HepG2 (cell line): ENCODE results near the gene ATF6. TPM values are rescaled to one million over a fixed set of nuclear protein-coding genes. Genes with fewer than 3 reads are reported as not detected.

Experiments
- ATAC-seq: fragments of 200-7000 bp; cut with Tn5 transposase; 3 replicates; pipeline ENCODE4 v1.9.1; 2020; ENCODE audit warnings: mild to moderate bottlenecking, moderate library complexity
- BruUV-seq: library from RNA; stranded (reverse); fragments of 400-500 nt; replicated peaks from 2 replicates; lab custom pipeline; 2021; lab: Mats Ljungman, UMichigan
- CTCF ChIA-PET: fragments of 300-600 bp; formaldehyde crosslinking; extraction: SDS; loops from one replicate; lab custom pipeline; 2021; ENCODE audit warnings: low total read pairs, inconsistent platforms, low intra/inter-chr PET ratio; lab: Yijun Ruan, JAX
- POLR2A ChIA-PET: fragments of 350-600 bp; sonication (Branson Sonifier 250); formaldehyde crosslinking; loops from one replicate; lab custom pipeline; 2020; ENCODE audit warnings: antibody characterized with exemption, inconsistent platforms; lab: Yijun Ruan, JAX
- DNase-seq: peaks from one replicate; pipeline ENCODE4 v3.0.0-alpha.2; 2015; ENCODE audit warnings: low spot score
- FAIRE-seq: peaks from 3 replicates; lab custom pipeline; 2011; peaks lifted over from hg19 to GRCh38; lab: Jason Lieb, UNC
- H2AFZ ChIP-seq: one replicate; pipeline ENCODE4 v1.6.1; 2011; ENCODE audit warnings: low read length, inconsistent platforms
- H3K27ac ChIP-seq: fragments of 300-600 bp; 3 replicates; pipeline ENCODE4 v1.8.0; 2011; ENCODE audit warnings: mixed run types, mild to moderate bottlenecking, mixed read lengths, low read length, inconsistent platforms; ENCODE audit not compliant: insufficient read depth; ENCODE audit errors: extremely low read length
- H3K27me3 ChIP-seq, 2 experiments: fragments of 200-600 bp in 1 of 2; 2 replicates in 1 of 2; 3 replicates in 1 of 2; pipeline versions ENCODE4 v1.6.0 to v1.8.0; 2011; ENCODE audit warnings: low read length in 2 of 2, mild to moderate bottlenecking in 2 of 2, moderate library complexity in 2 of 2, inconsistent platforms in 1 of 2; ENCODE audit not compliant: insufficient read depth in 2 of 2, control insufficient read depth in 1 of 2
- H3K36me3 ChIP-seq, 2 experiments: fragments of 200-600 bp in 1 of 2; replicated peaks in 1 of 2; 2 replicates in 1 of 2; 3 replicates in 1 of 2; pipeline versions ENCODE4 v1.5.1 to v1.8.0; 2011; ENCODE audit warnings: low read length in 2 of 2, inconsistent platforms in 1 of 2; ENCODE audit not compliant: insufficient read depth in 2 of 2, control insufficient read depth in 1 of 2
- H3K4me1 ChIP-seq: 2 replicates; pipeline ENCODE4 v1.5.1; 2012; ENCODE audit warnings: low read length, inconsistent platforms; ENCODE audit not compliant: insufficient read depth
- H3K4me2 ChIP-seq: 2 replicates; pipeline ENCODE4 v1.6.0; 2011; ENCODE audit warnings: low read depth, low read length, inconsistent platforms
- H3K4me3 ChIP-seq, 3 experiments: fragments of 200-600 bp in 1 of 3; sonication (generic), shearing (Covaris generic) in 1 of 3; replicated peaks in 1 of 3; 2 replicates each; pipeline ENCODE4 v1.5.1; 2011 to 2016; ENCODE audit warnings: low read length in 3 of 3, inconsistent platforms in 2 of 3, low read depth in 2 of 3, mild to moderate bottlenecking in 2 of 3, control low read depth in 1 of 3, mixed read lengths in 1 of 3; ENCODE audit not compliant: insufficient read depth in 1 of 3
- H3K79me2 ChIP-seq: one replicate; pipeline ENCODE4 v1.6.1; 2011; ENCODE audit warnings: low read length, inconsistent platforms; ENCODE audit not compliant: insufficient read depth
- H3K9ac ChIP-seq: 2 replicates; pipeline ENCODE4 v1.6.0; 2011; ENCODE audit warnings: mild to moderate bottlenecking, low read depth, low read length, inconsistent platforms; ENCODE audit not compliant: insufficient read depth
- H3K9me3 ChIP-seq: 2 replicates; pipeline ENCODE4 v1.5.1; 2012; ENCODE audit warnings: mild to moderate bottlenecking, low read length
- H4K20me1 ChIP-seq: 2 replicates; pipeline ENCODE4 v1.6.0; 2011; ENCODE audit warnings: inconsistent platforms, mild to moderate bottlenecking, low read length, moderate library complexity; ENCODE audit not compliant: insufficient read depth
- CERS6 ChIP-seq: sonication (generic); formaldehyde crosslinking; IDR thresholded peaks from 2 replicates; pipeline ENCODE4 v1.5.0; 2020; ENCODE audit warnings: missing genetic modification reagents
- EHMT2 ChIP-seq: fragments of 200-600 bp; sonication (generic); IDR thresholded peaks from 2 replicates; pipeline ENCODE4 v1.7.0; 2017; ENCODE audit warnings: antibody characterized with exemption, low read depth, low read length, borderline replicate concordance
- FOXA3 ChIP-seq: IDR thresholded peaks from 2 replicates; pipeline ENCODE4 v1.6.1; 2016; ENCODE audit warnings: missing genetic modification reagents, missing compliant biosample characterization
- HMGXB4 ChIP-seq, 2 experiments: sonication (generic) in 1 of 2; formaldehyde crosslinking in 1 of 2; IDR thresholded peaks; 2 replicates each; pipeline versions ENCODE4 v1.4.0 to v1.6.1; 2018 to 2020; ENCODE audit warnings: missing genetic modification reagents in 2 of 2, borderline replicate concordance in 1 of 2, low read depth in 1 of 2, mild to moderate bottlenecking in 1 of 2, missing biosample characterization in 1 of 2
- MEF2D ChIP-seq: sonication (generic); formaldehyde crosslinking; IDR thresholded peaks from 2 replicates; pipeline ENCODE4 v1.5.1; 2020; ENCODE audit warnings: mild to moderate bottlenecking, missing genetic modification reagents
- SMC3 ChIP-seq: IDR thresholded peaks from 2 replicates; pipeline ENCODE4 v1.6.1; 2011; ENCODE audit warnings: low read length, improper control_type of control experiment
- TMF1 ChIP-seq: sonication (generic); formaldehyde crosslinking; IDR thresholded peaks from 2 replicates; pipeline ENCODE4 v1.8.1; 2022; ENCODE audit warnings: low read depth, missing genetic modification reagents
- ZNF224 ChIP-seq: sonication (generic); formaldehyde crosslinking; IDR thresholded peaks from 2 replicates; pipeline ENCODE4 v1.5.0; 2020; ENCODE audit warnings: mild to moderate bottlenecking, missing genetic modification reagents
- ZNF251 ChIP-seq: sonication (generic); formaldehyde crosslinking; IDR thresholded peaks from 2 replicates; pipeline ENCODE4 v1.9.0; 2021; ENCODE audit warnings: mild to moderate bottlenecking, missing genetic modification reagents
- ZNF331 ChIP-seq: sonication (generic); formaldehyde crosslinking; IDR thresholded peaks from 2 replicates; pipeline ENCODE4 v1.4.0; 2020; ENCODE audit warnings: missing genetic modification reagents
- ZNF615 ChIP-seq: sonication (generic); formaldehyde crosslinking; IDR thresholded peaks from 2 replicates; pipeline ENCODE4 v1.5.0; 2020; ENCODE audit warnings: mild to moderate bottlenecking, missing genetic modification reagents, borderline replicate concordance
- ZNF703 ChIP-seq: sonication (generic); formaldehyde crosslinking; IDR thresholded peaks from 2 replicates; pipeline ENCODE4 v1.5.1; 2020; ENCODE audit warnings: missing genetic modification reagents, mild to moderate bottlenecking, moderate library complexity, borderline replicate concordance
- ZSCAN29 ChIP-seq: sonication (generic); formaldehyde crosslinking; conservative IDR thresholded peaks from 2 replicates; pipeline ENCODE4 v1.4.0; 2020; ENCODE audit warnings: mild to moderate bottlenecking, missing genetic modification reagents
- ZSCAN30 ChIP-seq: sonication (generic); formaldehyde crosslinking; IDR thresholded peaks from 2 replicates; pipeline ENCODE4 v1.5.0; 2020; ENCODE audit warnings: mild to moderate bottlenecking, missing genetic modification reagents
- WGBS: methylation state at CpG from one replicate; pipeline ENCODE4 v1.1.6; 2017; ENCODE audit warnings: low lambda C conversion rate; 5-methylcytosine and 5-hydroxymethylcytosine counted together
- in situ Hi-C: cut with HindIII; loops from 2 replicates; pipeline ENCODE4 v1.10.0; 2017; ENCODE audit warnings: low pct_unique_long_range_greater_than_20kb; ENCODE audit not compliant: extremely low pct_ligation_motif_present
- intact Hi-C: fragments of 100-400 bp; cut with micrococcal nuclease; formaldehyde crosslinking; loops from one replicate; pipeline ENCODE4 v1.10.0; 2022; ENCODE audit not compliant: unreplicated experiment
- polyA plus RNA-seq, 8 experiments: library from polyadenylated mRNA; depleted of rRNA in 3 of 8; stranded (reverse) in 7 of 8; unstranded in 1 of 8; fragments of >200 nt; fragmentation: Illumina TruSeq in 4 of 8; extraction: Trizol in 4 of 8; gene quantifications; 2 replicates each; pipeline versions ENCODE4 v1.2.1 to v1.2.3, GENCODE V29; 2011 to 2016; ENCODE audit warnings: low read depth in 4 of 8, missing spikeins in 1 of 8, mixed read lengths in 1 of 8; ENCODE audit not compliant: insufficient read depth in 1 of 8
- total RNA-seq, 5 experiments: library from RNA; depleted of rRNA; stranded (reverse); fragments of >200 nt; fragmentation: Illumina TruSeq; extraction: Trizol; gene quantifications; 2 replicates each; pipeline ENCODE4 v1.2.3, GENCODE V29; 2016; ENCODE audit warnings: low read depth in 1 of 5
- TF ChIP-seq, protein P1 (sequence below): conservative IDR thresholded peaks from 2 replicates; pipeline ENCODE4 v1.6.1; 2018; ENCODE audit warnings: missing genetic modification reagents
- TF ChIP-seq, protein P2 (sequence below): sonication (generic); formaldehyde crosslinking; IDR thresholded peaks from 2 replicates; pipeline ENCODE4 v1.8.1; 2023; ENCODE audit warnings: mild to moderate bottlenecking, inconsistent platforms, moderate library complexity, missing genetic modification reagents, borderline replicate concordance
- TF ChIP-seq, protein P3 (sequence below): sonication (generic); formaldehyde crosslinking; IDR thresholded peaks from 2 replicates; pipeline ENCODE4 v1.5.0; 2020; ENCODE audit warnings: mild to moderate bottlenecking, missing genetic modification reagents, moderate library complexity

ATF6 gene
- total and polyA plus RNA-seq, 2 of the 13 experiments (the other 11 are each of a cell fraction or from before 2014, with no cell fraction given), result 13.2 to 14.5 TPM

- POLR2A ChIA-PET, result no interaction called here
- 95% methylated on average over 3 of the region's 3 CpGs for WGBS
- no TSS peak for BruUV-seq
- intact Hi-C loops, result loop anchor here (1.0 to 2.0 kb wide), 2 partner anchors 113 to 132 kb away; no protein-coding TSS in a partner anchor
- no peaks in the 10 kb centered on the region for H3K27me3 ChIP-seq
- H3K4me2 ChIP-seq, result no peak overlapping the region
- no peaks in the 10 kb centered on the region for H4K20me1 ChIP-seq
- H3K36me3 ChIP-seq, result no peaks in the 10 kb centered on the region
- peaks cover 3% of the 10 kb centered on the region; the same call in 1 of the 2 replicates for H3K4me1 ChIP-seq
- H3K79me2 ChIP-seq, result no peaks in the 10 kb centered on the region
- DNase-seq (peak; percentile 22), FAIRE-seq (peak; percentile 62), ATAC-seq (peak; percentile 88)
- CTCF ChIA-PET, result interaction anchor here (1.5 kb wide), 1 partner anchor 113 kb away, joined by 11 read pairs; no protein-coding TSS in a partner anchor
- H3K9me3 ChIP-seq, result no peaks in the 10 kb centered on the region
- no peak overlapping the region for H3K27ac ChIP-seq
- H3K9ac ChIP-seq, result no peak overlapping the region
- no peak overlapping the region for H3K4me3 ChIP-seq
- in situ Hi-C loops, result no loop called here
- no peak overlapping the region for H2AFZ ChIP-seq
- TF ChIP-seq ZNF331 (CRISPR knock-in tag) (no peak), CERS6 (CRISPR knock-in tag) (no peak), ZNF224 (no peak), EHMT2 (no peak), ZSCAN30 (CRISPR knock-in tag) (no peak), TMF1 (CRISPR knock-in tag) (no peak), ZNF251 (CRISPR knock-in tag) (no peak), FOXA3 (no peak), HMGXB4 (CRISPR knock-in tag; IDR thresholded peaks at IDR 0.05; ENCODE audit: borderline replicate concordance in 1 of 2, low read depth in 1 of 2) (no peak), MEF2D (CRISPR knock-in tag) (no peak), ZSCAN29 (CRISPR knock-in tag) (no peak), ZNF703 (CRISPR knock-in tag) (no peak), ZNF615 (CRISPR knock-in tag) (no peak), SMC3 (peak; percentile 40; the same call in 1 of the 2 replicates)
- TF ChIP-seq, protein P1, sequence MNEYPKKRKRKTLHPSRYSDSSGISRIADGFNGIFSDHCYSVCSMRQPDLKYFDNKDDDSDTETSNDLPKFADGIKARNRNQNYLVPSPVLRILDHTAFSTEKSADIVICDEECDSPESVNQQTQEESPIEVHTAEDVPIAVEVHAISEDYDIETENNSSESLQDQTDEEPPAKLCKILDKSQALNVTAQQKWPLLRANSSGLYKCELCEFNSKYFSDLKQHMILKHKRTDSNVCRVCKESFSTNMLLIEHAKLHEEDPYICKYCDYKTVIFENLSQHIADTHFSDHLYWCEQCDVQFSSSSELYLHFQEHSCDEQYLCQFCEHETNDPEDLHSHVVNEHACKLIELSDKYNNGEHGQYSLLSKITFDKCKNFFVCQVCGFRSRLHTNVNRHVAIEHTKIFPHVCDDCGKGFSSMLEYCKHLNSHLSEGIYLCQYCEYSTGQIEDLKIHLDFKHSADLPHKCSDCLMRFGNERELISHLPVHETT, result no peak
- TF ChIP-seq, protein P2, sequence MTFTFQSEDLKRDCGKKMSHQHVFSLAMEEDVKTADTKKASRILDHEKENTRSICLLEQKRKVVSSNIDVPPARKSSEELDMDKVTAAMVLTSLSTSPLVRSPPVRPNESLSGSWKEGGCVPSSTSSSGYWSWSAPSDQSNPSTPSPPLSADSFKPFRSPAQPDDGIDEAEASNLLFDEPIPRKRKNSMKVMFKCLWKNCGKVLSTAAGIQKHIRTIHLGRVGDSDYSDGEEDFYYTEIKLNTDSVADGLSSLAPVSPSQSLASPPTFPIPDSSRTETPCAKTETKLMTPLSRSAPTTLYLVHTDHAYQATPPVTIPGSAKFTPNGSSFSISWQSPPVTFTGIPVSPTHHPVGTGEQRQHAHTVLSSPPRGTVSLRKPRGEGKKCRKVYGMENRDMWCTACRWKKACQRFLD (CRISPR knock-in tag), result no peak
- TF ChIP-seq, protein P3, sequence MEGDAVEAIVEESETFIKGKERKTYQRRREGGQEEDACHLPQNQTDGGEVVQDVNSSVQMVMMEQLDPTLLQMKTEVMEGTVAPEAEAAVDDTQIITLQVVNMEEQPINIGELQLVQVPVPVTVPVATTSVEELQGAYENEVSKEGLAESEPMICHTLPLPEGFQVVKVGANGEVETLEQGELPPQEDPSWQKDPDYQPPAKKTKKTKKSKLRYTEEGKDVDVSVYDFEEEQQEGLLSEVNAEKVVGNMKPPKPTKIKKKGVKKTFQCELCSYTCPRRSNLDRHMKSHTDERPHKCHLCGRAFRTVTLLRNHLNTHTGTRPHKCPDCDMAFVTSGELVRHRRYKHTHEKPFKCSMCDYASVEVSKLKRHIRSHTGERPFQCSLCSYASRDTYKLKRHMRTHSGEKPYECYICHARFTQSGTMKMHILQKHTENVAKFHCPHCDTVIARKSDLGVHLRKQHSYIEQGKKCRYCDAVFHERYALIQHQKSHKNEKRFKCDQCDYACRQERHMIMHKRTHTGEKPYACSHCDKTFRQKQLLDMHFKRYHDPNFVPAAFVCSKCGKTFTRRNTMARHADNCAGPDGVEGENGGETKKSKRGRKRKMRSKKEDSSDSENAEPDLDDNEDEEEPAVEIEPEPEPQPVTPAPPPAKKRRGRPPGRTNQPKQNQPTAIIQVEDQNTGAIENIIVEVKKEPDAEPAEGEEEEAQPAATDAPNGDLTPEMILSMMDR, result peak; percentile 51
Measured at GRCh38 chr1:161905269-161905884, 139.3 kb downstream of the ATF6 start.
